ENCODE measurements around the gene LZTS3. TPM values are rescaled to one million over a fixed set of nuclear protein-coding genes. Genes with fewer than 3 reads are reported as not detected.
"Not testable (repeated sequence)": the region's sequence is repeated elsewhere in the genome, so short reads cannot be mapped to it uniquely, and the experiment has no call there.

LZTS3 gene
- total RNA-seq, 1 donor from 2014 or later: 0.84 TPM

- no peak for DNase-seq
- Mint-ChIP-seq H3K4me1 (no peaks in the 10 kb centered on the region), H3K4me3 (no peak overlapping the region), H3K27me3 (no peaks in the 10 kb centered on the region), H3K9me3 (no peaks in the 10 kb centered on the region), H3K36me3 (ENCODE audit: low read depth) (peaks cover 82% of the 10 kb centered on the region), H3K27ac (no peak overlapping the region)
- CTCF ChIA-PET: no interaction called here
- POLR2A ChIA-PET: no interaction called here
- no peak for TF ChIP-seq CTCF (IDR thresholded peaks at IDR 0.05)
- no peak for ATAC-seq (ENCODE audit: low read depth)
- intact Hi-C loops (cut with micrococcal nuclease): no loop called here
Measured at GRCh38 chr20:3192226-3193015, 19.1 kb upstream of the LZTS3 start.

GRCh38 chr20:3190681-3191111 is 17.3 kb upstream of the LZTS3 start:
- CTCF ChIA-PET: no interaction called here
- Mint-ChIP-seq H3K4me3 (no peak overlapping the region), H3K27me3 (no peaks in the 10 kb centered on the region), H3K36me3 (ENCODE audit: low read depth) (peaks cover 66% of the 10 kb centered on the region), H3K4me1 (no peaks in the 10 kb centered on the region), H3K9me3 (no peaks in the 10 kb centered on the region), H3K27ac (no peak overlapping the region)
- POLR2A ChIA-PET: no interaction called here
- DNase-seq: no peak
- intact Hi-C loops (cut with micrococcal nuclease): no loop called here
- no peak for TF ChIP-seq CTCF (IDR thresholded peaks at IDR 0.05)
- ATAC-seq (ENCODE audit: low read depth): no peak

- H3K27me3 Mint-ChIP-seq: no peaks in the 10 kb centered on the region
- ChIA-PET CTCF (no interaction called here), POLR2A (no interaction called here)
- no peak for DNase-seq
- H3K27ac Mint-ChIP-seq: no peak overlapping the region
- intact Hi-C loops (cut with micrococcal nuclease): no loop called here
- peaks cover 55% of the 10 kb centered on the region for H3K36me3 Mint-ChIP-seq (ENCODE audit: low read depth)
- TF ChIP-seq CTCF (IDR thresholded peaks at IDR 0.05): no peak
- H3K9me3 Mint-ChIP-seq: no peaks in the 10 kb centered on the region
- no peaks in the 10 kb centered on the region for H3K4me1 Mint-ChIP-seq
- no peak for ATAC-seq (ENCODE audit: low read depth)
- no peak overlapping the region for H3K4me3 Mint-ChIP-seq
Measured at GRCh38 chr20:3189561-3190131, 16.3 kb upstream of the LZTS3 start.

- H3K27ac Mint-ChIP-seq: no peak overlapping the region
- peaks cover 49% of the 10 kb centered on the region for H3K36me3 Mint-ChIP-seq (ENCODE audit: low read depth)
- ChIA-PET CTCF (no interaction called here), POLR2A (no interaction called here)
- no peak for TF ChIP-seq CTCF (IDR thresholded peaks at IDR 0.05)
- no peaks in the 10 kb centered on the region for H3K4me1 Mint-ChIP-seq
- ATAC-seq (ENCODE audit: low read depth) (no peak), DNase-seq (no peak)
- H3K9me3 Mint-ChIP-seq: no peaks in the 10 kb centered on the region
- intact Hi-C loops (cut with micrococcal nuclease): no loop called here
- no peaks in the 10 kb centered on the region for H3K27me3 Mint-ChIP-seq
- no peak overlapping the region for H3K4me3 Mint-ChIP-seq
Measured at GRCh38 chr20:3188823-3189413, 15.6 kb upstream of the LZTS3 start.

- H3K4me3 Mint-ChIP-seq; DNase-seq; H3K4me1 Mint-ChIP-seq; H3K9me3 Mint-ChIP-seq; ATAC-seq (ENCODE audit: low read depth); POLR2A ChIA-PET; CTCF ChIA-PET; H3K27me3 Mint-ChIP-seq; H3K27ac Mint-ChIP-seq; intact Hi-C loops (cut with micrococcal nuclease): not testable (repeated sequence)
- H3K36me3 Mint-ChIP-seq (ENCODE audit: low read depth): peaks cover 38% of the 10 kb centered on the region
Measured at GRCh38 chr20:3187861-3188260, 14.5 kb upstream of the LZTS3 start.
